Pancreas (tissue), 10 donors: ENCODE data around the gene SAE1. TPM values are rescaled to one million over a fixed set of nuclear protein-coding genes. Genes with fewer than 3 reads are reported as not detected.

Experiments used
- ATAC-seq, 4 donors: fragments of 200-7000 bp; cut with Tn5 transposase; one replicate each; pipeline versions ENCODE4 v1.8.0 to v1.9.1; 2020; ENCODE audit warnings: mild to moderate bottlenecking in 4 of 4, moderate library complexity in 4 of 4
- DNase-seq, 6 donors: peaks; one replicate each; pipeline ENCODE4 v3.0.0-alpha.2; 2020
- FAIRE-seq: peaks from 2 replicates; lab custom pipeline; 2012; peaks lifted over from hg19 to GRCh38; lab: Jason Lieb, UNC
- H3K27ac ChIP-seq, 4 donors: fragments of 200-600 bp; sonication (generic); 1 replicate in 3 of 4; 2 replicates in 1 of 4; pipeline versions ENCODE4 v1.5.0 to v1.8.0; 2020
- H3K27me3 ChIP-seq, 4 donors: fragments of 200-600 bp; one replicate each; pipeline ENCODE4 v1.8.0; 2021
- H3K36me3 ChIP-seq, 3 donors: fragments of 200-600 bp; sonication (generic) in 1 of 3; one replicate each; pipeline versions ENCODE4 v1.5.0 to v1.8.0; 2020 to 2021
- H3K4me1 ChIP-seq, 3 donors: fragments of 200-600 bp; one replicate each; pipeline ENCODE4 v1.8.0; 2021
- H3K4me3 ChIP-seq, 4 donors: fragments of 200-600 bp; sonication (generic) in 2 of 4; one replicate each; pipeline versions ENCODE4 v1.5.0 to v1.8.0; 2020 to 2021
- H3K9me3 ChIP-seq, 4 donors: fragments of 200-600 bp; one replicate each; pipeline ENCODE4 v1.8.0; 2021
- CTCF ChIP-seq, 4 donors: fragments of 200-600 bp; sonication (generic) in 3 of 4; IDR thresholded peaks; one replicate each; pipeline versions ENCODE4 v1.5.0 to v1.8.0; 2021; ENCODE audit warnings: antibody characterized with exemption in 4 of 4
- WGBS, 2 donors: extraction: QIAGEN DNeasy Blood & Tissue Kit; methylation state at CpG; one replicate each; pipeline ENCODE4 v1.1.7; 2013; 5-methylcytosine and 5-hydroxymethylcytosine counted together
- intact Hi-C, 3 donors: fragments of 100-400 bp; cut with DNase I; formaldehyde crosslinking; loops; one replicate each; pipeline versions ENCODE4 v1.11.1 to v1.14.2; 2022
- polyA plus RNA-seq, 2 donors: library from polyadenylated mRNA; stranded (reverse); fragments of 200-250 nt; gene quantifications; one replicate each; pipeline ENCODE4 v1.2.3, GENCODE V29; 2013
- total RNA-seq, 6 donors: library from RNA; stranded (reverse); fragmentation: NEBNext Ultra II Directional in 4 of 6; extraction: Animal tissue kit (Norgen Biotek cat#: 25700) in 4 of 6; gene quantifications; one replicate each; pipeline versions ENCODE4 v1.2.1 to v1.2.4, GENCODE V29; 2021 to 2023
- donor health status: healthy with polysubstance abuse.
- donor health status: DM: no; HTN: no; CAD: no; lungs with moderate emphysema.
- donor health status: DM: no; HTN: no; CAD: no.
- donor health status: control.
- donor health status: control.
- donor health status: Bipolar disorder and iron deficiency.
- donor health status: DM: yes; HTN: yes; CAD: no.
- donor health status: DM: no; HTN: no; CAD: no.
- donor health status: DM: no; HTN: no; CAD: no.
- donor health status: DM: yes; HTN: yes; CAD: no.

Gene SAE1
- total and polyA plus RNA-seq, 8 donors, result 10.0 to 25.8 (median 20.1) TPM

GRCh38 chr19:47179653-47180310 is 49.1 kb downstream of the SAE1 start:
- no peaks in the 10 kb centered on the region for H3K4me1 ChIP-seq

GRCh38 chr19:47183601-47184000 is 53.0 kb downstream of the SAE1 start:
- H3K27me3 ChIP-seq, result no peaks in the 10 kb centered on the region
- no peak for FAIRE-seq
- H3K9me3 ChIP-seq, result no peaks in the 10 kb centered on the region
- WGBS, 2 donors, result 58 to 69% methylated on average over 2 of the region's 2 CpGs
- TF ChIP-seq CTCF (IDR thresholded peaks at IDR 0.05), result no peak
- H3K4me1 ChIP-seq, result peaks cover 0 to under 1% (median 0%) of the 10 kb centered on the region in 3 donors
- intact Hi-C loops, result no loop called here
- DNase-seq, result no peak
- H3K4me3 ChIP-seq, result no peak overlapping the region
- peaks cover 0 to 4% (median 0%) of the 10 kb centered on the region in 3 donors for H3K36me3 ChIP-seq
- ATAC-seq, result no peak
- H3K27ac ChIP-seq, result no peak overlapping the region

More at GRCh38 chr19:47179653-47180310, 49.1 kb downstream of the SAE1 start:
- no peak for FAIRE-seq
- H3K9me3 ChIP-seq, result no peaks in the 10 kb centered on the region
- 84 to 88% methylated on average over 4 of the region's 4 CpGs for WGBS, 2 donors
- no peak for TF ChIP-seq CTCF (IDR thresholded peaks at IDR 0.05)
- intact Hi-C loops, result no loop called here
- peaks cover 0 to 4% (median 0%) of the 10 kb centered on the region in 3 donors for H3K36me3 ChIP-seq
- no peak overlapping the region for H3K4me3 ChIP-seq
- H3K27ac ChIP-seq, result no peak overlapping the region
- no peak for ATAC-seq
- H3K27me3 ChIP-seq, result no peaks in the 10 kb centered on the region
- no peak for DNase-seq

GRCh38 chr19:47186446-47187334 is 56.1 kb downstream of the SAE1 start:
- H3K27me3 ChIP-seq, result no peaks in the 10 kb centered on the region
- TF ChIP-seq CTCF (IDR thresholded peaks at IDR 0.05), result no peak
- H3K36me3 ChIP-seq, result peaks cover 0 to 4% (median 0%) of the 10 kb centered on the region in 3 donors
- no peaks in the 10 kb centered on the region for H3K9me3 ChIP-seq
- peaks cover 15 to 24% (median 23%) of the 10 kb centered on the region in 3 donors for H3K4me1 ChIP-seq
- H3K27ac ChIP-seq, result no peak overlapping the region
- WGBS, 2 donors, result 89 to 94% methylated on average over 16 to 17 of the region's 17 CpGs
- intact Hi-C loops, result no loop called here
- no peak for ATAC-seq
- no peak for DNase-seq
- FAIRE-seq, result no peak
- no peak overlapping the region for H3K4me3 ChIP-seq

GRCh38 chr19:47187335-47187655 is 56.7 kb downstream of the SAE1 start:
- H3K27ac ChIP-seq, result no peak overlapping the region
- intact Hi-C loops, result no loop called here
- H3K36me3 ChIP-seq, result peaks cover 0 to 4% (median 0%) of the 10 kb centered on the region in 3 donors
- FAIRE-seq (no peak), DNase-seq (no peak), ATAC-seq (no peak)
- no peaks in the 10 kb centered on the region for H3K9me3 ChIP-seq
- TF ChIP-seq CTCF (IDR thresholded peaks at IDR 0.05), result no peak
- peaks cover 15 to 24% (median 23%) of the 10 kb centered on the region in 3 donors for H3K4me1 ChIP-seq
- WGBS, 2 donors, result 70 to 98% methylated on average over 2 of the region's 2 CpGs
- no peaks in the 10 kb centered on the region for H3K27me3 ChIP-seq
- no peak overlapping the region for H3K4me3 ChIP-seq
